ENCODE results near the gene RBPMS2. TPM values are rescaled to one million over a fixed set of nuclear protein-coding genes. Genes with fewer than 3 reads are reported as not detected.

RBPMS2 gene
- total RNA-seq, 4 donors from 2014 or later = 0.15 to 1.8 (median 1.1) TPM; not detected in 1

DNA sequence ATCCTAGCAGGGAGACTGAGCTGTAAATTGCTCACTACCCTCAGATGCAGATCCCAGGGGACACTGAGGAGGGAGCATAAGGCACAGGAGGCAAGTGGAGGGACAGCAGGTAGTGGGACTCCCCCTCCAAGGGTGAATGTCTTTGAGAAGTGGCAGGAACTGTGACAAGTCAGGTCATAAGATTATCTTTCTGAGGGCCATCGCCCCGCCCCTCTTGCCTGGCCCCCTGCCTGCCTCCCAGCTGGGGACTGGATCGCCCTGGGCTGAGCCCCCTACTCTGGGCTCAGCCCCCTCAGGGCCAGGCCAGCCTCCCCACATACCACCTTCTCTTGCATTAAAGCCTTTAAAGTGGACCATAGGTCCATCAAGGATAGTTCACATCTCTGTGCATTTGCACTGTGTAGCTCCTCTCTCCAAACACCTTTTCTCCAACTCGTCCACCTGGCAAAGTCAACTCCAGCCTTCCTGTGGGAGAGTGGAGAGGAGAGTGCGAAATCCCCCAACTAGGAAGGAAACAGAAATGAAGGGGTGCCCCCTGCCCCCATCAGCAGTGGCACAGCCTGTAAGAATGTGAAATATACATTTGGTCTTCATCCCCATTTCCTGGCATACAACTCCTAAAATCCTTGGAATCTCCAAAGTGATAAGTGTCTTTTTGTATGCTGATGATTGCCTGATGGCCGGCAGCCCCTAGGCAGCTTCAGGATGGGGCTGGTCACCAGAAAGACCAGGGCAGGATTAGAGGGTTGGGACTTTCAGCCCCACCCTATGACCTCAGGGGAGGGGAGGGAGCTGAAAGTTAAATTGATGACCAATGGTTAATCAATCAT is 35.3 kb upstream of the RBPMS2 start:
- intact Hi-C loops (cut with DNase I; ENCODE audit: low total_unique reads) = no loop called here
- no peak for DNase-seq (ENCODE audit: low spot score in 2 of 2)
- WGBS, 2 donors = 71 to 77% methylated on average over 6 of the region's 6 CpGs
- TF ChIP-seq CTCF (IDR thresholded peaks at IDR 0.05) = no peak
- H3K4me3 ChIP-seq (ENCODE audit: low read depth, poor library complexity, severe bottlenecking) = no peak overlapping the region

DNA sequence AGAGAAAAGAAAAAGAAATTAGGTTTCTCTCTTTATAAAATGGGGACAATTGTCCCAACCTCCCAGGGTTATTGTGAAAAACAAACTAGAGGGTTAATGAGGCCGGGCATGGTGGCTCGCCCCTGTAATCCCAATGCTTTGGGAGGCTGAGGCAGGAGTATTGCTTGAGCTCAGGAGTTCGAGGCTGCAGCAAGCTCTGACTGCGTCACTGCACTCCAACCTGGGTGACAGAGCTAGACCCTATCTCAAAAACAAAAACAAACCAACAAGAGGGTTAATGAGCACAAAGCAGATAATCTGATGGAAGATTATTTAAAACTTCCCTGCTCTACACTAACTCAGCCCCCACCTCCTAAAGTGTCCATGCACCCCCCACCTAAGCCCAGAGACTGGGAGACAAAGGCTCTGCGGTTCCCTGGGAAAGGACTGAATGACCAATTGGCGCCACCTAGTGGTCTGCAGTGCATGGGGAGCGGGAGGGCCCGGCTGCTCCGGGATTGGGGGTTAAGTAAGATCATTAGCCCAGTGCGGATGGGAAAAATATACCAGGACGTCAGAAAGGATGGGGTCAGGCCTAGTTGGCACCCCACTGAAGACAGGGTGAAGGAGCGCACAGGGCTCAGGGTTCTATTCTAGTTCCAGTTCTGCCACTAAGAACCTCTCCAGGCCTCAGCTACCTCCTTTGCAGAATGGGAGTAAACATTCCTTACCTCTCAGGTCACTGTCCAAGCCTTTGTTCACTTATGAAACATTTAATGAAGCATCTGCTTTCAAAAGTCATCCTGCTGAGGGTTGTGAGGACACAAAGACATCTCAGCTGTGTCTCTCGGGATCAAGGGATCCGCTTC is 34.5 kb upstream of the RBPMS2 start:
- peak; percentile 68 to 95 for DNase-seq (ENCODE audit: low spot score in 2 of 2)
- TF ChIP-seq CTCF (IDR thresholded peaks at IDR 0.05) (no peak), POLR2A (IDR thresholded peaks at IDR 0.05) (no peak)
- 30 to 34% methylated on average over 14 of the region's 14 CpGs for WGBS, 2 donors
- intact Hi-C loops (cut with DNase I; ENCODE audit: low total_unique reads) = no loop called here
- H3K4me3 ChIP-seq (ENCODE audit: low read depth, poor library complexity, severe bottlenecking) = no peak overlapping the region

- H3K4me3 ChIP-seq (ENCODE audit: low read depth, poor library complexity, severe bottlenecking) = no peak overlapping the region
- no peak for DNase-seq (ENCODE audit: low spot score in 2 of 2)
- TF ChIP-seq POLR2A (IDR thresholded peaks at IDR 0.05) (no peak), CTCF (IDR thresholded peaks at IDR 0.05) (no peak)
- intact Hi-C loops (cut with DNase I; ENCODE audit: low total_unique reads) = loop anchor here (1.0 kb wide), 1 partner anchor 77 kb away; no protein-coding TSS in a partner anchor
- WGBS, 2 donors = 73 to 75% methylated on average over 10 of the region's 10 CpGs
Measured at GRCh38 chr15:64808785-64809453, 33.5 kb upstream of the RBPMS2 start.

DNA sequence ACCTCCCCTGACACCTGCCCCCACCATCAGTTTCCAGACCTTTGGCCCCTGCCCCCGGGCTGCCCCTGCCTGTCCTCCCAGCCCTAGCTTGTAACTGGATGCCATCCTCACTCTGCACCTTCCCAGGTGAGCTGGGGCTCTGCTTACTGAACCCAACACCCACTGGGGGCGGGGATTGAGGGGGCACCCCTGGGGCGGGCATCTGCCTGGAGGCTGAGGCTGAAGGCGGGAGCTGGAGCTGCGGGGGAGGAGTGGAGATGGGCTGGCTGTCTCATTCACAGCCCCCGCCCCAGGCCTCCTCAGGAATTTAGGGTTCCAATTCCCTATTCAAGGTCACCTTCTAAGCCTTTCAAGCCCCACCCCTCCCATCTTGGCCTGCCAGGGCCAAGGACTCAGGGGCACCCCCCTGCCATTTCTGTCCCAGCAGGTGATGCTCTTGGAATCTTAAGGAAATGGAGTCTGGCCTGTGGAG is 32.4 kb upstream of the RBPMS2 start:
- 76 to 82% methylated on average over 5 to 6 of the region's 6 CpGs for WGBS, 2 donors
- TF ChIP-seq CTCF (IDR thresholded peaks at IDR 0.05) (no peak), POLR2A (IDR thresholded peaks at IDR 0.05) (no peak)
- no peak overlapping the region for H3K4me3 ChIP-seq (ENCODE audit: low read depth, poor library complexity, severe bottlenecking)
- no peak for DNase-seq (ENCODE audit: low spot score in 2 of 2)
- intact Hi-C loops (cut with DNase I; ENCODE audit: low total_unique reads) = loop anchor here (1.0 kb wide), 1 partner anchor 75 kb away; no protein-coding TSS in a partner anchor

GRCh38 chr15:64807051-64807749 is 31.8 kb upstream of the RBPMS2 start:
- H3K4me3 ChIP-seq (ENCODE audit: low read depth, poor library complexity, severe bottlenecking) = no peak overlapping the region
- TF ChIP-seq CTCF (IDR thresholded peaks at IDR 0.05) (no peak), POLR2A (IDR thresholded peaks at IDR 0.05) (no peak)
- WGBS, 2 donors = 78 to 85% methylated on average over 13 of the region's 13 CpGs
- intact Hi-C loops (cut with DNase I; ENCODE audit: low total_unique reads) = no loop called here
- no peak for DNase-seq (ENCODE audit: low spot score in 2 of 2)

Measured in lower leg skin (tissue), 4 donors.